HG03066 (cell line): ENCODE measurements around the gene B3GALT4.
A peak's percentile ranks its signal among the peaks of the same experiment; 100 is the strongest.
"Not testable (repeated sequence)": the region's sequence is repeated elsewhere in the genome, so short reads cannot be mapped to it uniquely, and the experiment has no call there.

Experiments used
- ATAC-seq: cut with Tn5 transposase; IDR thresholded peaks from one replicate; pipeline ENCODE4 v1.9.1; 2021; ENCODE audit warnings: low read depth; ENCODE audit not compliant: unreplicated experiment

The B3GALT4 gene, protein sequence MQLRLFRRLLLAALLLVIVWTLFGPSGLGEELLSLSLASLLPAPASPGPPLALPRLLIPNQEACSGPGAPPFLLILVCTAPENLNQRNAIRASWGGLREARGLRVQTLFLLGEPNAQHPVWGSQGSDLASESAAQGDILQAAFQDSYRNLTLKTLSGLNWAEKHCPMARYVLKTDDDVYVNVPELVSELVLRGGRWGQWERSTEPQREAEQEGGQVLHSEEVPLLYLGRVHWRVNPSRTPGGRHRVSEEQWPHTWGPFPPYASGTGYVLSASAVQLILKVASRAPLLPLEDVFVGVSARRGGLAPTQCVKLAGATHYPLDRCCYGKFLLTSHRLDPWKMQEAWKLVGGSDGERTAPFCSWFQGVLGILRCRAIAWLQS

GRCh38 chr6:33276864-33277662, at the start of gene B3GALT4:
Gene B3GALT4 (plus strand): TSS chr6:33277123. CDS start chr6:33277420, 297 bp downstream.
- ATAC-seq, result peak; percentile 63

GRCh38 chr6:33235221-33235634, 41.7 kb upstream of the B3GALT4 start:
- ATAC-seq, result no peak

- ATAC-seq, result no peak
These were observed 40.6 kb upstream of the B3GALT4 start for GRCh38 chr6:33236328-33236727.

DNA sequence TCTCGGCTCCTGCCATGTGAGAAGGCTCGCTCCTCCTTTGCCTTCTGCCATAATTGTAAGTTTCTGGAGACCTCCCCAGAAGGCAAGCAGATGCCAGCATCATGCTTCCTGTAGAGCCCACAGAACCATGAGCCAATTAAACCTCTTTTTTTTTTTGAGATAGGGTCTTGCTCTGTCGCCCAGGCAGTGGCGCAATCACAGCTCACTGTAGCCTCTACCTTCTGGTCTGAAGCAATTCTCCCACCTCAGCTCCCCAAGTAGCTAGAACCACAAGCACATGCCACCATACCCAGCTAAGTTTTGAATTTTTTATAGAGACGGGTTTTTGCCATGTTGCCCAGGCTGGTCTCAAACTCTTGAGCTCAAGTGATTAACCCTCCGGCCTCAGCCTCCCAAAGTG, 40.1 kb upstream of the B3GALT4 start:
- ATAC-seq, result no peak

DNA sequence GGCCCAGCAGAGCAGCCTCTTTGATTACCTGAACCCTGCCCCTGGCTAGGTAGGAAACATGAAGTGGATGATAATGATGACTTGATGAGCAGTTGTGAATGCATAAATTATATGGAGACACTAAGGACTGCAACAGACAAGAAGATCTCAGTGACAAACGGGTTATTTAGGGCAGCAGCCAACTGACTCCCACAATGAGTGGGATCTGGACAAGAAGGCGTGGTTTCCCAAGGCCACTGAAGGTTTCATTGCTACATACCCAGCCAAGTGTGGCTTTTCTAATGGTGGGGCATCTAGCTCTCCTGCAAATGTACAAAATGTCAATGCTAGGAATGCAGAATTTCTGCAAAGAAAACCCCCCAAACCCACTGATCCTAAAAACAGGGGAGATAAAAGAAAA, 39.2 kb upstream of the B3GALT4 start:
- ATAC-seq, result no peak

DNA sequence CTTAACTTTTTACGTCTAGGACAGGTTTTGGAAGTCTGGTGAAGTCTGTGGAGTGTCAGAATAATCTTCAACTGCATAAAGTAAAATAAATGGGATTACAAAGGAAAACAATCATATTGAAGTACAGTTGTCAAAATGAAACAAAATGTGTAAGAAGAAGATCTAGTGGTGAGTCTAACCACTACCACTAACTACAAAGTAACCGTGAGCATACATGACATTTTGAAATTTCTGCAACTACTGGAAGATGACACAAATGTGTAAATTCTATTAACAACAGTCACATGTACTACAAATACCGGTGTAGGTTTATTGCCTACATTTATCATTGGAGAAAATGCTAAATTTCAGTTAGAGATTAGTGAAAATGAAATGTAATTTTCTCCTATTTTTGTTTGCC, 35.0 kb upstream of the B3GALT4 start:
- ATAC-seq, result no peak

DNA sequence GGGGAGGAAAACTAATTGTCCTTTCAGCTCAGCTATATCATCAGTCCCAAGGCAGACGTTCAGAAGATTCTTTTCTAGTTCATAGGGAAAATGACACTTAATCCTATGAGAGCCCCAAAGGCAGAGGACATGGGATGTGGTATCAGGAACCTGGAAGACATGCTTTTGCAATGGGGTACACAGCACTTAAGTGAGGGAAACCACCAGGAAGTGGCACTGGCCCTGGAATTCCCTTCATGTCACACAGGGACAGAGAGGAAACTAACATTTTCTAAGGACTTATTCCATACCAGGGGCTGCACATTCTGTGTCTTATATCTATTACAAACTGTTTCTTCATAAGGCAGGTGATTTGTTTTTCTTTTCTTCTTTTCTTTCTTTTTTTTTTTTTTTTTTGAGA, 33.4 kb upstream of the B3GALT4 start:
- ATAC-seq, result no peak

- ATAC-seq, result peak; percentile 38
These were observed 28.8 kb upstream of the B3GALT4 start for GRCh38 chr6:33247977-33248642.

- ATAC-seq, result peak; percentile 3
These were observed 28.3 kb upstream of the B3GALT4 start for GRCh38 chr6:33248643-33248931.

- peak; percentile 88 for ATAC-seq
These were observed 27.8 kb upstream of the B3GALT4 start for GRCh38 chr6:33248932-33249731.

- ATAC-seq, result no peak
These were observed 26.9 kb upstream of the B3GALT4 start for GRCh38 chr6:33249732-33250630.

GRCh38 chr6:33250731-33251130, 26.2 kb upstream of the B3GALT4 start:
- ATAC-seq, result no peak

GRCh38 chr6:33251395-33252012, 25.4 kb upstream of the B3GALT4 start:
- no peak for ATAC-seq

DNA sequence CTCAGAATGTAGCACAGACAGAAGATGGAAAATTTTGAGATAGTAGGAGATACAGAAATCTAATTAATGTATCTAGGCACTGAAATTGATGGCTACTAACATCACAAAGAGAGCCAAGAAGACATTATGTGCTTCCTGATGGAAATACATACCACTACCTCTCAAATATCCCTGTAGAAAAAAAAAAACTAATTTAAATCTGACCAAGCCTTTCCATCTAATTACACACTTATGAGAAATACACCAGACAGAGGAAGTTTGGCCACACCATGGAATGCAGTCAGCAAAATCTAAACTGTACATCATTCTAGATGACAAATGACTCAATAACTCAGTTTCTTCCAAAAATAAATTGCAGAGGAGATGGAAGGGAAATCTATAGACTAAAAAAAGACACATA, 24.2 kb upstream of the B3GALT4 start:
- ATAC-seq, result no peak

GRCh38 chr6:33254591-33254990, 22.3 kb upstream of the B3GALT4 start:
- no peak for ATAC-seq

DNA sequence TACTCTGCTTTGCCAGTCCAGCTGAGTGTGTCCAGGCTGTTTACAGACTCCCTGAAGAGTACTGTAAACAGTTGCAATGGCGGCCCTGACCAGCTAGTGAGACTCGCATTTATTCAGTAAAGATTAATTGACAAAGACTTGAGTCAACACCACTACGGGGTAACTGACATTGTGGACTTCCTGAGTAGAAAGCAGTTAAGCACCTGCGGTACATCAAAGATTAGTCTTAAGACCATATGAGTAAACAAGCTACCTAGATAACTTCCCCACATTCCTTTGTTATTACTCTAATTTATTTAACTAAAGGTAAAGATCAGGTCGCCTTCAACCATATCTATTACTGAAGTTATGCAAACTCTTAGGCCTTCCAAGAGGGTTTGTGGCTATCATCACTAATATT, 17.9 kb upstream of the B3GALT4 start:
- ATAC-seq, result no peak

DNA sequence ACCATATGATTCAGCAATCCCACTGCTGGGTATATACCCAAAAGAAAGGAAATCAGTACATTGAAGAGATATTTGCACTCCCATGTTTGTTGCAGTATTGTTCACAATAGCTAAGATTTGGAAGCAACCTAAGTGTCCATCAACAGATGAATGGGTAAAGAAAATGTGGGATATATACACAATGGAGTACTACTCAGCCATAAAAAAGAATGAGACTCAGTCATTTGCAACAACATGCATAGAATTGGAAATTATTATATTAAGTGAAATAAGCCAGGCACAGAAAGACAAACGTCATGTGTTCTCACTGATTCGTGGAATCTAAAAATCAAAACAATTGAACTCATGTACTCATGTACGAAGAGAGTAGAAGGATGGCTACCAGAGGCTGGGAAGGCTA, 14.4 kb upstream of the B3GALT4 start:
- ATAC-seq, result not testable (repeated sequence)

DNA sequence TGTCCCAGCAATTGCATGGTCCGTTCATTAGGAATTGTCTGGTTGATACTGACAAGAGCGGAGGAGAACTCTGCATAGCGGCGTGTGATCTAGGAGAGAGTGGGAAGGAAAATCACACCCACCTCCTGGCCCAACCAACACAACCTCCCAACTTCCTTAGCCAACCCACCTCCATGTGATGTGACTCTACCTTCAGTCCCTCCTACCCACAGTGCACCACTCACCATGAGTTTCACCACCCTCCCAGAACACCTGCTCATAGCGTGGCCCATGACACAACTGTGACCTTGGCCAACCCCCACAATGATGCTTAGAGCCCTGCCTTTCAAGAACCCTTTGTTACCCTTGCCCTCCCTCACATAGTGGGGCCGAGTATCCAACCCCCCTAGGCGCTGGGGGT, 12.9 kb upstream of the B3GALT4 start:
- no peak for ATAC-seq

- ATAC-seq, result no peak
These were observed 5.8 kb upstream of the B3GALT4 start for GRCh38 chr6:33271117-33271467.
